Keratinocyte (primary cell): ENCODE measurements around the gene B3GALT6.

Source experiments
- EZH2 ChIP-seq: IDR thresholded peaks from one replicate; pipeline ENCODE4 v1.6.1; 2012; ENCODE audit warnings: inconsistent platforms, mild to moderate bottlenecking, low read length, moderate library complexity
- TF ChIP-seq, protein P1 (sequence below), 3 experiments: IDR thresholded peaks in 1 of 3; conservative IDR thresholded peaks in 1 of 3; optimal IDR thresholded peaks in 1 of 3; 2 replicates in 2 of 3; 3 replicates in 1 of 3; pipeline versions ENCODE3 to v1.5.1; 2011; ENCODE audit warnings: low read length in 3 of 3, mild to moderate bottlenecking in 3 of 3, moderate library complexity in 2 of 3, control low read depth in 1 of 3, inconsistent platforms in 1 of 3; ENCODE audit not compliant: insufficient read depth in 2 of 3; ENCODE audit errors: extremely low read depth in 1 of 3

DNA sequence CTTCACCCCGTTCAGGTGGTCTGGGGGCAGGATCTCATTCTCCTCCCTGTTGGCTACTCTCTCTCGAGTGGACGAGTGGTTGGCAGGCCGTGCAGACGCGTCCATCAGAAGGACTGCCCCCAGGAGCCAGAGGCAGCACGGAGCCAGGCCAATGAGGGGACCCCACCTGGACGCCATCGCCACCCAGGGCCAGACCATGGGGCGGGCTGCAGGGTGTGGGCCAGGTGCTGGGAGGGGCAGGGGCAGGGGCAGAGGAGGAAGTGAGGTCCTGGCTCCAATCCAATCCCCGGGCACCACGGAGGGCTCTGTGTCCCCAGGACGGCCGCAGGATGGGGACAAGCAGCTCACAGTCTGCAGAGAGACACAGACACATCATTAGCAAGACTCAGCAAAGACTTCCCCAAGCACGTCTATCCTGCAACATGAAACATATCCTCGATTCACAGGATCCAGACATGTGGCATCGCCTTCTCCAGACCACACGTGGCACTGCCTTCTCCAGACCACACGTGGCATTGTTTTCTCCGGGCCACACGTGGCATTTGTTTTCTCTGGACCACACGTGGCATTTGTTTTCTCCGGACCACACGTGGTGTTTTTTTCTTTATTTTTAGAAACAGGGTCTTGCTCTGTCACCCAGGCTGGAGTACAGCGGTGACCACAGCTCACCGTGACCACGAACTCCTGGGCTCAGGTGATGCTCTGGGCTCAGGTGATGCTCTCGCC, 3.3 kb upstream of the B3GALT6 start:
- TF ChIP-seq, protein P1, sequence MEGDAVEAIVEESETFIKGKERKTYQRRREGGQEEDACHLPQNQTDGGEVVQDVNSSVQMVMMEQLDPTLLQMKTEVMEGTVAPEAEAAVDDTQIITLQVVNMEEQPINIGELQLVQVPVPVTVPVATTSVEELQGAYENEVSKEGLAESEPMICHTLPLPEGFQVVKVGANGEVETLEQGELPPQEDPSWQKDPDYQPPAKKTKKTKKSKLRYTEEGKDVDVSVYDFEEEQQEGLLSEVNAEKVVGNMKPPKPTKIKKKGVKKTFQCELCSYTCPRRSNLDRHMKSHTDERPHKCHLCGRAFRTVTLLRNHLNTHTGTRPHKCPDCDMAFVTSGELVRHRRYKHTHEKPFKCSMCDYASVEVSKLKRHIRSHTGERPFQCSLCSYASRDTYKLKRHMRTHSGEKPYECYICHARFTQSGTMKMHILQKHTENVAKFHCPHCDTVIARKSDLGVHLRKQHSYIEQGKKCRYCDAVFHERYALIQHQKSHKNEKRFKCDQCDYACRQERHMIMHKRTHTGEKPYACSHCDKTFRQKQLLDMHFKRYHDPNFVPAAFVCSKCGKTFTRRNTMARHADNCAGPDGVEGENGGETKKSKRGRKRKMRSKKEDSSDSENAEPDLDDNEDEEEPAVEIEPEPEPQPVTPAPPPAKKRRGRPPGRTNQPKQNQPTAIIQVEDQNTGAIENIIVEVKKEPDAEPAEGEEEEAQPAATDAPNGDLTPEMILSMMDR (optimal IDR thresholded peaks at IDR 0.05 in 1 of 3, IDR thresholded peaks at IDR 0.05 in 1 of 3, conservative IDR thresholded peaks at IDR 0.05 in 1 of 3; ENCODE audit: extremely low read depth in 1 of 3, insufficient read depth in 2 of 3, low read length in 3 of 3) = no peak
- TF ChIP-seq EZH2 = no peak
